Spleen (tissue), 10 donors: Measurements from ENCODE around the gene SPATA19. TPM values are rescaled to one million over a fixed set of nuclear protein-coding genes. Genes with fewer than 3 reads are reported as not detected.

ENCODE experiments used
- polyA plus RNA-seq, 3 donors: library from polyadenylated mRNA; stranded (reverse); fragments of 200-250 nt; gene quantifications; one replicate each; pipeline ENCODE4 v1.2.1, GENCODE V29; 2013
- total RNA-seq, 7 donors: library from RNA; depleted of rRNA in 3 of 7; stranded (reverse); fragments of >200 nt in 3 of 7; fragmentation: NEBNext Ultra II Directional in 4 of 7; extraction: Animal tissue kit (Norgen Biotek cat#: 25700) in 4 of 7; gene quantifications; one replicate each; pipeline versions ENCODE4 v1.1.0 to v1.2.1, GENCODE V29; 2016 to 2021
- donor health status: healthy with polysubstance abuse.
- donor health status: DM: no; HTN: no; CAD: no; lungs with moderate emphysema.
- donor health status: DM: no; HTN: no; CAD: no.
- donor health status: Bipolar disorder and iron deficiency.
- donor health status: healthy.
- donor health status: DM: no; HTN: no; CAD: no.
- donor health status: DM: yes; HTN: yes; CAD: no.

The SPATA19 gene
- total and polyA plus RNA-seq, 10 donors = 0.15 TPM; not detected in 9

Other genes with a start within 250 kb of the SPATA19 start
- gene IGSF9B, start 111.5 kb upstream of the SPATA19 start, total RNA-seq = 10 to 100 TPM in 1 of 7 donors, 1 to 10 TPM in 6; 2.4 to 11.2 (median 6.6) TPM
- gene IGSF9B, start 111.5 kb upstream of the SPATA19 start, polyA plus RNA-seq = 1 to 10 TPM in 2 of 3 donors, under 1 TPM in 1; 0.50 to 2.6 (median 1.6) TPM
- 10 to 100 TPM; 20.8 to 28.7 (median 24.7) TPM for gene JAM3, start 223.6 kb upstream of the SPATA19 start, total RNA-seq
- gene JAM3, start 223.6 kb upstream of the SPATA19 start, polyA plus RNA-seq = 10 to 100 TPM in 2 of 3 donors, 1 to 10 TPM in 1; 9.5 to 20.5 (median 17.8) TPM